NCI-H526 (cell line): ENCODE measurements around the gene UBE3A.

Source experiments
- DNase-seq, 2 experiments: peaks; one replicate each; lab custom pipeline; 2025; lab: John Stamatoyannopoulos, UW

UBE3A gene

DNA sequence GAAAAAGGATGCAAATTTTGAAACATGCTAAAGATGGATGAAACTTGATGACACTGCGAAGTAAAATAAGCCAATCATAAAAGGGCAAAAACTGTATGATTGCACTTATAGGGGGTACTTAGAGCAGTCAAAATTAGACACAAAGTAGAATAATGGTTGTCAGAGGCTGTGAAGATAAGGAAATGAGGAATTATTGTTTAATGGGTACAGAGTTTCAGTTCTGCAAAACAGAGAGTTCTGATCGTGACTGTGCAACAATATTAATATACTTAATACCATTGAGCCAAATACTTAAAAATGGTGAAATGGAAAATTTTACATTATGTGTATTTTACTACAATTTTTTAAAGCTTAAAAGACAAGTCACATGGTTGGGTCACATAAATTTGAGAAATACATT is 35.1 kb downstream of the UBE3A start:
- DNase-seq, result no peak

DNA sequence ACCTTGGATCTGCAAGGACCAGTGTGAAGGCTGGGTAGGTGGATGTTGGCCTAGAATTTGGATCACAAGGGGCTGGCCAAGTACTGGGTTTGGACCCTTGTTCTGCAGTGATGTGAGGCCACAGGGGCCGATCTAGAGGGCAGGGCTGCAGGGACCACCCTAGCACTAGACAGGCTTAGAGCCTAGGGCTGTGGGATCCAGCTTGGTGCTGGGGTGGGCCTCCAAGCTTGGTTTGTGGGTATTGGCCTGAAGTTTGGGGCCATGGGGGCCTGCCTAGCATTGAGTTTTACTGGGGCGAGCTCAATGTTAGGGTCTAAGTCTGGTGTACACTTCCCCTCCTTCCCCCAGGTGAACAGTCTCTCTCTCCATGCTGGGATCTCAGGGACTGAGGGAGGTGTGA is 36.5 kb downstream of the UBE3A start:
- no peak for DNase-seq

- DNase-seq, result no peak
These were observed 37.3 kb downstream of the UBE3A start for GRCh38 chr15:25401501-25401900.

GRCh38 chr15:25397100-25397499 is 41.7 kb downstream of the UBE3A start:
- no peak for DNase-seq

- no peak for DNase-seq
These were observed 43.9 kb downstream of the UBE3A start for GRCh38 chr15:25394898-25395297.

DNA sequence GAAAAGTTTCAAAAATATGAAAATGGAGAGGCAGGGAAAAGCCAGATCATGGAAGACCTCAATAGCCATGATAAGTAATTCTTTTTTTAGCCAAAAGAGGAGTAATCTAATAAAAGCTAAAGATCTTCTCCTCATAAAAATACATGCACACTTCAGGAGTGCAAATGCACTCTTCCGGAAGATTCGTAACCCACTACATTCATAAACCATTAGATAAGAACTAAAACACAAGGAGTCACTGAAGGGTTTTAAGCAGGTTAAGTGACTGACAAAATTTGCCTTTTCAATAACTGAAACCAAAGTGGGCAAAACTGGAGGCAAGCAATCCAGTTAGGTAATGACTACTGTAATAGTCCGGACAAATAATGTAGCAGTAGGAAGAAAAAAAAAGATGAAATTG is 46.0 kb downstream of the UBE3A start:
- DNase-seq, result no peak

DNA sequence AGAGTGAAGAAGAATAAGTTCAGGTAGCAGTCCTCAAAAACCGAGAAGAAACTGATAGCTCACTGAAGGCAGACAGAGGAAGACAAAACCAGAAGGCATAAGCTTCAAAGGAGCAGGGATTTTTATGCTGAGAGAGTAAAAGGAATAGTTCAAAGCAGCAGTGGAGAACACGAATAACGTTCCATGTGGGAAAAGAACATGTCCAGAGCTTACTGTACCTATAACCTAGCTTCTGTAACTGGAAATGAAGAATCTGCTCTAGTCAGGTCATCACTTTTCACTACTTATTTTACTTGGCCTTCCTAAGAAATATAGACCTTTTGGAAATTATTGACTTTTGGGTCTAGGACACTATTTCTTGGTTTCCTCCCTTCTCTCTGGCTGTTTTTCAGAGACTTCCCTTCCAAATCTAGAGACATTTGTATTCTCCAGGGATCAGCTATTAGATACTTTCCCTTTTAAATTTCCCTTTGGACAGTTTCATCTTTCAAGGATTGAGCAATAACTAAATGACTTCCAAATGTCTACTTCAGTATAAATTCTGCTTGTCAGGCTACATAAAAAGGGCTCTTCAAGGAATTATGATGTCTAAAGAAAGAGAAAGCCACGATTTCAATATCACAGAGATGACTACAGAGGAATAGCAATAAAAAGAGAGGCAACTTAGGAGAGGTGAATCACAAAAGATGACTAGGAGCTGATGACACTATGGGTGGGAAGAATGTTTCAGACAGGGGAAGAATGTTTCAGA is 46.7 kb downstream of the UBE3A start:
- no peak for DNase-seq

GRCh38 chr15:25385986-25386385 is 52.8 kb downstream of the UBE3A start:
- DNase-seq, result no peak

GRCh38 chr15:25381579-25381978 is 57.2 kb downstream of the UBE3A start:
- DNase-seq, result no peak

- DNase-seq, result no peak
These were observed 60.3 kb downstream of the UBE3A start for GRCh38 chr15:25378501-25378901.

DNA sequence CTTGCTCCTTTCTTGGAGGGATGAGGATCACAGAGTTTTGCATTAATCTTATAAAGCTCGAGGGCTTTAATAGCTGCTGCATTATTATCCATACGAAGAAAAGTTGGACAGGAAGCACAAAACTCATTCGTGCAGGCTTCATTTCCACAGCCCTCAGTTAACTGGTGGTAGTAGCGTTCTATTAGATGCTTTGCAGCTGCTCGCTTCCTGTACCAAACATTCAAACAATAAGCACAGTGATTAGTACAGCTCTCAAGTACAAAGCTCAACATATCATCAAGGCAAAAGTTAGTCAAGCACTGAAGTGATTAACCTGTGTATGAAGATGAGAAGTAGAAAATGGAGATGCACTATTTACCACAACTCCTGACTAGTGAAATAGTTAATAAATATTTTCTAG is 63.3 kb downstream of the UBE3A start:
- DNase-seq, result no peak

DNA sequence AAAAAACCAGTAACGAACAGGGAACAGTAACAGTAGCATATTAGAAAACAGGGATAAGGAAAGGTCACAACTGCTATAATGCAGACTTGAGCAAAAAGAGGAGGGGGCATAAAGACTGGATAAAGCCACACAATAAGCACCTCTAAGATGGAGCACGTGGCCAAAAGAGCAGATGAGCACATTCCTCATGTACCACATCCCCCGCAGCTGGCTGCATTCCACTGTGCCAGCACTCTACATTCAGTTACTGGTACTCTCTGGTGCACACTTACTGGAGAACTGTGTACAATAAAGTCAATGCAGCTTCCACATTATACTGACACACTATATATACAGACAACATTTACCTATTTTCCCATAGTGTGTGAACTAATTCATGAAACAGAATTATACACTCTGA is 64.7 kb downstream of the UBE3A start:
- DNase-seq, result no peak

- DNase-seq, result no peak
These were observed 66.5 kb downstream of the UBE3A start for GRCh38 chr15:25372298-25372697.

- DNase-seq, result no peak
These were observed 70.0 kb downstream of the UBE3A start for GRCh38 chr15:25368850-25369249.

GRCh38 chr15:25366058-25366457 is 72.8 kb downstream of the UBE3A start:
- no peak for DNase-seq

DNA sequence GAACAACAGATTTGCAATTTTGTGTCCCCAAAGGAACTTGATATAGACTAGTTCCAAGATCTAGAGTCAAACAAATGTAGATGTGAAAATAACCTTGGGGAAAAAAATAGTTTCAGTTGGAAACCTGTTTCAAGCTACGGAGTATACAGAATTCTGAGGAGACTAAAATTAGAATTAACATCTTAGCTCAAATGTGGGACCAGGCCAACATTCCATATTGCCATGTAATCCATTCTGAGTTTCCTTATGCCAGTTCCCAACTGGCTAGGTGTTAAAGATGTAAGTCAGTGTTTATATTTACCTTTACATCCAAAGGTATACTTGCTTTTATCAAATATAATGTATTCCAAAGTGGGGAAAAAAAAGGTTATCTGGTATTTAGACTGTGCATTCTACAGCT is 76.3 kb downstream of the UBE3A start:
- no peak for DNase-seq

- DNase-seq, result no peak
These were observed 91.1 kb downstream of the UBE3A start for GRCh38 chr15:25347707-25348106.

- DNase-seq, result no peak
These were observed 92.5 kb downstream of the UBE3A start for GRCh38 chr15:25346371-25346770.

GRCh38 chr15:25345943-25346342 is 92.9 kb downstream of the UBE3A start:
- no peak for DNase-seq

DNA sequence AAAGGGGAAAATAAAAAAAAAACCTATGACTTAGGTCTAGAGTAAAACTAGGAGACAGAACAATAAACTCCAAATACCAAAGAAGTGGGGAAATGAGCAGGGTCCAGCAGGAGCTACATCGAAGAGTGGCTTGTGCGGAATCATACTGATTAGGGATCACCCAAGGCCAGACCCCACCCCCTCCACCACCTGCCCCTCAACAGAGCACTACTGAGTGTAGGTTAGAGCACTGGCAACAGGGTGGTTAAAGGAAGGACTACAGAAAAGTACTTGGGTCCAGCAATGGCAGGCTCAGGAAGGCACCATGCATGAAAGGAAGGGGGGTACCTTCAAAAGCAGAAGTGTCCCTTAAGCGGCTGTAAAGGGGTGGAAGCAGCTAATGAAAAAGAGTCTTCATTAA is 96.2 kb downstream of the UBE3A start:
- DNase-seq, result no peak

DNA sequence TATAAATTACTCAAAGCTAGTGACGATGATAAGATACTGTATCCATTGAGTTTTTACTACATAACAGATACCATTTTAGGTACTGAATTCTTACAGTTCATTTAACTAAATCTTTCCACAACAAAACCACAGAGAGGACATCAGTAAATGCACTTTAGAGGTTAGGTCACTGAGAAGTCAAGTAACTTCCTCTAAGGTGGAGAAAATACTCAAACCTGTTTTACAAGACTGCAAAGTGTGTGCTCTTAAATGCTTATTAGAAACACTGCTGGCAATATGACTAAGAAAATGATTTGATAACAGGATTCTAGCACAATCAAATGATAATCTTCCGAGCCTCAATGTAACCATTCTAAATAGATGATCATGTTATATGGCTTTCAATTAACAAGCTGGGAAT is 99.4 kb downstream of the UBE3A start:
- DNase-seq, result no peak

DNA sequence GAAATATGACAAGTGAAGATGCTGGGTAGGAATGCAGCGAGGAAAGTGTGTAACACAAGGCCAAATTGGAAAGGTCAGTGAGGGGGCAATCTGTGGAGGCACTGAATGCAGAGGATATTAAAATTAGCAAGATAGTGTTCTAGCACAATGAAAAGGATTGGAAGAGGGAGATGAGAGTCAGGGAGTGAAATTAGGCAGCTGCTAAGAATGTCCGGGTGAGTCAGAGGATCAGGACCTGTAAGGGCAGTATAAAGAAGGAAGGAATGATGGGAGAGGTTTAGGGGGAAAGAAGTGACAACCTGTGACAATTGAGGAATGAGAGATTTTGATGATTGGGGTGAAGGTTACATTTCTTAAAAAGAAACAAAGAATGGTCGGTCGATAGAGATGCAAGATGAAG is 103.5 kb downstream of the UBE3A start:
- no peak for DNase-seq

- no peak for DNase-seq
These were observed 105.8 kb downstream of the UBE3A start for GRCh38 chr15:25333049-25333448.

GRCh38 chr15:25332306-25332705 is 106.5 kb downstream of the UBE3A start:
- no peak for DNase-seq
